ENCODE data around the gene CCDC191.

GRCh38 chr3:114033721-114034120 lies 22.6 kb downstream of the CCDC191 start:
- TF ChIP-seq BRCA1 (IDR thresholded peaks at IDR 0.05) = no peak
- TF ChIP-seq BRCA1 (CRISPR knock-in tag; IDR thresholded peaks at IDR 0.05) = no peak
- no peak for TF ChIP-seq POLR2A (conservative IDR thresholded peaks at IDR 0.05)
- TF ChIP-seq SOX6 (IDR thresholded peaks at IDR 0.05) = no peak
- TF ChIP-seq FOXA1 (IDR thresholded peaks at IDR 0.05; ENCODE audit: borderline replicate concordance) = no peak
- TF ChIP-seq USF2 (CRISPR knock-in tag; IDR thresholded peaks at IDR 0.05) = no peak
- no peak for TF ChIP-seq MYBL2 (IDR thresholded peaks at IDR 0.05; ENCODE audit: low read depth)
- no peak for TF ChIP-seq MYBL2 (CRISPR knock-in tag; IDR thresholded peaks at IDR 0.05; ENCODE audit: borderline replicate concordance)
- no peak for TF ChIP-seq ZNF274 (IDR thresholded peaks at IDR 0.05; ENCODE audit: borderline replicate concordance, low read depth, low read length)
- no peak for TF ChIP-seq ZNF407 (IDR thresholded peaks at IDR 0.05; ENCODE audit: low read depth)
- no peak for TF ChIP-seq PBX2 (CRISPR knock-in tag; IDR thresholded peaks at IDR 0.05; ENCODE audit: low read depth)
- no peak for TF ChIP-seq PBX2 (tag; conservative IDR thresholded peaks at IDR 0.05; ENCODE audit: low read depth)
- no peak for TF ChIP-seq NR3C1 (CRISPR knock-in tag; IDR thresholded peaks at IDR 0.05)
- TF ChIP-seq JUN (IDR thresholded peaks at IDR 0.05; ENCODE audit: borderline replicate concordance, low read depth, low read length) = no peak
- no peak for TF ChIP-seq JUN (CRISPR knock-in tag; IDR thresholded peaks at IDR 0.05; ENCODE audit: borderline replicate concordance)
- TF ChIP-seq TAF7 (tag; IDR thresholded peaks at IDR 0.05) = no peak

Data from K562 (cell line).